SW 1271 (cell line): Measurements from ENCODE around the gene IP6K1.
"Not testable (repeated sequence)": the region's sequence is repeated elsewhere in the genome, so short reads cannot be mapped to it uniquely, and the experiment has no call there.

ENCODE experiments used
- DNase-seq, 2 experiments: peaks; one replicate each; lab custom pipeline; 2025; lab: John Stamatoyannopoulos, UW

Gene IP6K1

GRCh38 chr3:49688338-49689045 is 97.8 kb downstream of the IP6K1 start:
- DNase-seq: not testable (repeated sequence)

GRCh38 chr3:49687424-49687795 is 98.9 kb downstream of the IP6K1 start:
- DNase-seq: not testable (repeated sequence)

GRCh38 chr3:49686769-49687423 is 99.4 kb downstream of the IP6K1 start:
- not testable (repeated sequence) for DNase-seq

- not testable (repeated sequence) for DNase-seq
Measured at GRCh38 chr3:49686346-49686745, 100.0 kb downstream of the IP6K1 start.

GRCh38 chr3:49685846-49686245 is 100.5 kb downstream of the IP6K1 start:
- DNase-seq: not testable (repeated sequence)

- not testable (repeated sequence) for DNase-seq
Measured at GRCh38 chr3:49685103-49685502, 101.2 kb downstream of the IP6K1 start.

GRCh38 chr3:49684453-49684852 is 101.9 kb downstream of the IP6K1 start:
- not testable (repeated sequence) for DNase-seq

GRCh38 chr3:49683162-49683561 is 103.2 kb downstream of the IP6K1 start:
- DNase-seq: no peak

- DNase-seq: no peak
Measured at GRCh38 chr3:49681543-49681942, 104.8 kb downstream of the IP6K1 start.

- DNase-seq: no peak
Measured at GRCh38 chr3:49681232-49681522, 105.2 kb downstream of the IP6K1 start.

GRCh38 chr3:49680493-49681231 is 105.7 kb downstream of the IP6K1 start:
- DNase-seq: no peak

- no peak for DNase-seq
Measured at GRCh38 chr3:49675912-49676311, 110.4 kb downstream of the IP6K1 start.

- no peak for DNase-seq
Measured at GRCh38 chr3:49674497-49674983, 111.8 kb downstream of the IP6K1 start.
